ENCODE measurements around the gene TAF3.

TAF3 gene

DNA sequence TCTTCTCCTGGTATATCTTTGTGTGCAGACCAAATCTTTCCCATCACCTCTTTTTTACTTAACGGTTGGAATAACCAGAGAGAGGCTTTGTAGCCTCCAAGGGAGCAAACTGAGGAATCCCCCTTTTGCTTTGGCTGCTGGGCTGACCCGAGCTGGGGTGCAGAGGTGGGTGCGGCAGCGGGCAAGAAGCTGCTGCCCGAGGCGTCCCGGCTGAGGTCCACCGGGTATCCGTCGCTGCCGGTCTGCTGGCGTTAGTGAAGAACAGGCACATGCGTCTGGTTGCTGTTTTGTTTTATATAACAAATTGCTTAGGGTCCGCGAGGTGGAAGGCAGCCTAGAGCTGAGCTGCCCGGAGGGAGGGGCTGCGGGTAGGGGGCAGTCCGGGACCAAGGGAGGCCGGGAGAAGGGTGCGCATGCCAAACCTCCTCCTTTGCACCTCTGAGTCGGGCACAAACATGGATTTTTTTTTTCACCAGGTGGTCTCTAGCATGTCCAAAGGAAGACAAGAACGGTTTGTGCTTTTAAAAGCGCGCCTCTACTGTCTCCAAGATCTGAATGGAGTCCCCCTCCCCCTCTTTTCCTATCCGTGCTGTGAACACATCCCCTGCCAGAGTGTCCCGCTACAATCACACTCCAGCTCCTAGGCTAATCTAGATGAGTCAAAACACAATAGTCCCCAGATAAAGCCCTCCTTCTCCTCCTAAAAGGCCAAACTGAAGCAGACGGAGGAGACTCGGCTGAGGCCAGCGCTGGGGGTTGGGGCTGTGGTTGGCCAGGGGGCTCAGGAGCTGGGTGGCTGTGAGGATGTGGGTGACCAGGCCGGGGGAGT is 229.4 kb downstream of the TAF3 start:
- TF ChIP-seq GATA2 (IDR thresholded peaks at IDR 0.05; ENCODE audit: low read depth, low read length) (no peak), GATA3 (IDR thresholded peaks at IDR 0.05; ENCODE audit: low read depth, low read length) (no peak)

DNA sequence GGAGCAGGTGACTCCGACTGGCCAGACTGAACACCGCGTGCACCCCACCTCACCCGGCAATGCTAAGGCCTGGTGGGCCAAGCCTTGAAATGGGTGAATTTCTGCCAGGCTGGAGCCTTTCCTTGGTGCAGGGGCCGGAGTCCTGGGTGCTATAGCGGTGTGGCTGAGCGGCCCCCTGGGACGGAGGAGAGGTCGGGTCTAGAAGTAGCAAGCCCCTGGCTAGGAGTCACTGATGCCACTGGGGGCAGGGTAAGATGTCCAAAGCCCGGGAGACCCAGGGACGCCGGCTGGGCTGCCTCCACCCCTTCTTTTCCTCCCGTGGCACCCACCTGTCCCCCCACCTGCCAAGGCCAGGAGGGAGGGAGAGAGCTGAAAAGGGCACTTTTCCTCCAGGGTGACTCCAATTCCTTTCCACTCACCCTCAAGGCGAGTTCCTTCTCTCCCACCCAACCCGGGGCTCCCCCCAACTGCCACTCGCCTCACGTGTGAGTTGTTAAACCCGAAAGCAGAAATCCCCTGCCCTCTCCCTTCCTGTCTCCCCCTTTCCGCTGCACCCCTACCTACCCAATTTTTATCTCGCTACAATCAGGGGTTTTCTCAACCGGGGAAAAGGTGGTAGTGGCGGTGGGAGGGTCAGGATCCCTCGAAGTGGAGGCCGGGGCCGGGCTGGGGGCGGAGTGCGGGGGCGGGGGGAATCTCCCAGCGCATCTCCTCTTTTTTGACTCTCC is 230.1 kb downstream of the TAF3 start:
- TF ChIP-seq GATA2 (IDR thresholded peaks at IDR 0.05; ENCODE audit: low read depth, low read length) (peak; percentile 70), GATA3 (IDR thresholded peaks at IDR 0.05; ENCODE audit: low read depth, low read length) (no peak)

DNA sequence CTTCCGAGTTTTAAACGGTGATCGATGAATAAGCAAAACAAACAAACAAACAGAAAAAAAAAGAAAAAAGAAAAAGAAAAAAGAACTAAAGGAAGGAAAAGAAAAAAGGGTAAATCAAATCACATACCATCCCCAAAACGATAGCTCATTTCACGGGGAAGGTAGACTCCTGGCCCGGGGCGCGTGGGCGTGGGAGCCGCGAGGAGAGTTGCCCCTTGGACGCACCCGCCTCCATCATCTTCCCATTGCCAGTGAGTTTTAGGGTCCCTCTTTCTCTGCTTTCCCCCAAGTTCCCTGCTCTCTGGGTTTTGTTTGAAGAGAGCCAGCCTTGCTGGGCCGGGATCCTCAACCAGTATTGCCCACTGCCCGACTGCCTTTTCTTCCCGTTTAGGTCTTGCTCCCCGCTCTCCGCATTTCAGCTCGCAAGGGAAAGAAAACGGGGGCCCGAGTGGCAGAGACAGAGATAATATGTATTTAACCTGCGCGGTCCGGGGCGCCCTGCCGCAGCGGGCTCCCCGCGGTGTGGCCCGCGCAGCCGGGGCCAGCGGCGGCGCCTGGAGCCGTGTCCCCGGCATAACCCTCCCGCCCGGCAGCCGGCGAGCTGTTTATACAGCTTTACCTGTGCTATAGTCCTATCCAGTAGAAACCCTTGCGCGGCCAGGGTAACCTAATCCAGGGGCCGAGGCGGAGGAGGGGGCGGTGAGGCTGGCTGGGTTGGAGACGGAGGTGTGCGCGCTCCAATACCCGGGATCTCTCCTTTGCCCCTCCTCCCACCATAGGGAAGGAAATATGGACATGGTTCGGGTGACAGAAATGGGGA is 230.9 kb downstream of the TAF3 start:
- TF ChIP-seq GATA2 (IDR thresholded peaks at IDR 0.05; ENCODE audit: low read depth, low read length) (no peak), GATA3 (IDR thresholded peaks at IDR 0.05; ENCODE audit: low read depth, low read length) (no peak)

DNA sequence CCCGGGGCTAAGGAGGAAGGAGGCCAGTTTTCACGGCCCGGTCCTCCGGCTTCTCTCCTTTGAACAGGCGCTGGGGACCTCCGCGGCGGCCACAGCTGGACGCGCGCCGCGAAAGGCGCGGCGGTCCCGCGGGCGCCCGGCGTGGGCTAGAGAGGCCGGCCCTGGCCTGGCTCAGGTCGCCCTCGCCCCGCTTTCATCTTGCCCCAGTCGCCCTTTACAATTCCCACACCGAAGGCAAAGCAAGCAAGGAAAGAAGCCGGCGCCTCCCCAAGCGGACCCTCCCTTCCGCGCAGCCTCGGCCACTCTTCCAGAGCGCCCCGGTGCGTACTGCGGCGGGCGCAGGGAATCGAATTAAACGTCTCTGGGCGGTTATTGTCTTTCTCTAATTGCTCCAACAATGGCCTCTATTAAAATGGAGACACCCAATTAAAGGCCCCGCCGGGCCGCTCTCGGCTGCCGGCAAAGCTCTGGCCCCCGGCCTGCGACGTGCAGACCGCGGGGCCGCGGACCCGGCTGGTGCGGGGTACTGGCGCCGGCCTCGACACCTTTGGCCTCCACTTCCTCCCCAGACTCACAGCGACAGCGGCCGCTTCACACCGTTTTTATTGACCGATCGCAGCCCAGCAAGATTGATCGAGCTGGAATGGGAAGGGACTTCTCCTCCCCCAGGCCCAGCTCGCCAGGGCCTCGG is 231.7 kb downstream of the TAF3 start:
- TF ChIP-seq GATA3 (IDR thresholded peaks at IDR 0.05; ENCODE audit: low read depth, low read length): no peak
- no peak for TF ChIP-seq GATA2 (IDR thresholded peaks at IDR 0.05; ENCODE audit: low read depth, low read length)

DNA sequence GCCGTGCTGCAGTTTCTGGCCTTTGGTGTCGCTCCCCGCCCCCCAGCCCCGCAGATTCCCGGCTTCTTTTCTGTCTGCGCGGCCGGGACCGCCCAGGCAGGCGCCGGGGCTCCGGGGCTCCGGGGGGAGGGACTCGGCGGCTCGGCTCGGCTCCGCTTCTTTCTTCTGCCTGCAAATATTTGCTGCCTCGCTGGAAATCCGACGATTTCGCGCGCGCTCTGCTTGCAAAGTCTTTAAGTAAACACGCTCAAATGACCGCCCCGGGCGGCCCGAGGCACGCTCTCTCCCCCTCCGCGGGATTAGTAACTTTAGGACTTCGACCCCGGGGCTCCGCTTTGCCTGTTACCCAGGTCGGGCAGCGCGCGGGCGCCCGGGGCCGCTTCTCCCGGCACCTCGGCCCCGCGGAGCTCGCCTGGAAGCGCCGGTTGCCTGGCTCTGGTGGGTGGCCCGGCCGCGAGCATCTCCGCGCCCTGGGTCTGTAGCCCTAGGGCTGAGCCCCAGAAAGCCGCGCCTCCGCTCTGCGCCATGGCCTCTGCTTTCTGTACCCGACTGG is 232.3 kb downstream of the TAF3 start:
- TF ChIP-seq GATA2 (IDR thresholded peaks at IDR 0.05; ENCODE audit: low read depth, low read length) (no peak), GATA3 (IDR thresholded peaks at IDR 0.05; ENCODE audit: low read depth, low read length) (no peak)

DNA sequence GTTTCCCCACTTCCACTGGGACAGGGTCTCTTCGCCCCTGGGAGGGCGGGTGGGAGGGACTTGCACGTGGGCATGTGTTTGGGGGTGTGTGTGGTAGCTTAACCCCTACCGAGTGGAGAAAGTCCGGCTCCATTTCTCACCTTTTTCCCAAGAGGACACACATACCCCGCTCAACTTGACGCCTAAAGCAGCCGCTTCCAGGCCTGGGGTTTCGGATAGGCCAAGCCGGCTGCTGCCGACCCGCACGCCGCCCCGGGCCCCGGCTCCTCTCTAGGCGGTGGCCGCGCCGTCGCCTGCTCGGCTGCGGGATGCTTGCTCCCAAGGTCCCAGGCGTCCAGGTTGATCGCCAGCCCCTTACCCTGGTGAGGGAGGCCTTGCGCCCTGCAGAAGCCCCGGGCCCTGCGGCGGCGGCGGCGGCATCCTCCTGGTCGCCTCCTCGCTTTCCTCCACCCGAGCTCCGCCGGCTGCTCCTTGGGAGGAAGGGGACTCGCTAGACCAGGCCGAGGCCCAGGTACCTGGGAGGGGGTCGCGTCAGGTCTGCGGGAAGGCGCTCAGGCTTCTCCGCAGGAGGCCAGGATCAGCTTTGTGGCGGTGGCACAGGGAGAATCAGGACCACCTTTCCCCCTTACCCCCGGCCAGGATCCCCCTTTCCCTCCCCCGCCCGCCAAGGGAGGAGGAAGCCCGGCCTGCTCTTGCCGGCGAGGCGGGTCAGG is 233.0 kb downstream of the TAF3 start:
- TF ChIP-seq GATA2 (IDR thresholded peaks at IDR 0.05; ENCODE audit: low read depth, low read length): no peak
- no peak for TF ChIP-seq GATA3 (IDR thresholded peaks at IDR 0.05; ENCODE audit: low read depth, low read length)

DNA sequence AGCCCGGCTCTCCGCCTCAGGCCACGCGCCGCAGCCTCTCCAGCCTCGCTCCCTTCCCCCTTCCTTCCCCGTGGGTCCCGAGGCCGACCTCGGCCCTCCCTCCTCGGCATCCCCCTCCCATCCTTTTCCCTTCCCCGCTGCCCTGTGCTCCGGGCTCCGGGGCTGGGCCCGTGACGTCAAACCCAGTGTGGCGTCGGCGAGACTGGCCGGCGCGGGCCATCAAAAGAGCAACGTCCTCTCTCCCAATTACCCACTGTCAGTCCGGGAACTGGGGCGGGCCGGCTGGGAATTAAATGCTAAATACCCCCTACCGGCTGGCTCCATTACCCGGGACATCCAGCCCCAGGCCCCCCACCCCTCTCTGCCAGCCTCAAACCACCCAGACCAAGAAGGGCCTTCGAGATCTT is 233.5 kb downstream of the TAF3 start:
- TF ChIP-seq GATA2 (IDR thresholded peaks at IDR 0.05; ENCODE audit: low read depth, low read length): no peak
- no peak for TF ChIP-seq GATA3 (IDR thresholded peaks at IDR 0.05; ENCODE audit: low read depth, low read length)

DNA sequence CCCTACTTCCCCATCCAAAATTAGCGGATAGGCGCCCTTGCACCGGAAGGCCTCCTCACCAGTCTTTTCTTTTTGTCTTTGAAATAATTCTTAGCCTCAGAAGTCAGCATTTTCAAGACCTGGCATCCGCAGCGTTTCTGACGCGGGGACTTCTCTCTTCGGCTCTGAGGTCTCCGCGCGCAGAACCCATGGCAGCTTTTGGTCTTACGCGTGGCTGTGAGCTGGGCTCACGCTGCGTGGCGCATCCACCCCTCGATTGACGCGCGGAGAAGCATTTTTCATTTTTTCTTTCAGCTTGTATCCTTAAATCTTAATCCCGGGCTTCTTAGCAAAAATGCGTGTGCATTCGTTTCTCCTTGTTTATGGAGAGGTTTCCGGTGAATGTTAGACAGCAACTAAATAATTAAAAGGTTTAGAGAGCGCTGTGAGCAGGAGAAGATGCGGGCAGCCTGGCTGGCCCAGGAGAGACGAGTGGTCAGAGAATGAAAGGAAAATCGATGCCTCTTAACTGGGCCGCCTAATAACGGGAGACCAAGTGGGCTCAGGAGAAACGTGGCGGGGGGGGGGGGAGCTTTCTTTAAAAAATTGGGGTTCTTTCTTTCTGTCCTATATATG is 234.1 kb downstream of the TAF3 start:
- TF ChIP-seq GATA2 (IDR thresholded peaks at IDR 0.05; ENCODE audit: low read depth, low read length): no peak
- no peak for TF ChIP-seq GATA3 (IDR thresholded peaks at IDR 0.05; ENCODE audit: low read depth, low read length)

DNA sequence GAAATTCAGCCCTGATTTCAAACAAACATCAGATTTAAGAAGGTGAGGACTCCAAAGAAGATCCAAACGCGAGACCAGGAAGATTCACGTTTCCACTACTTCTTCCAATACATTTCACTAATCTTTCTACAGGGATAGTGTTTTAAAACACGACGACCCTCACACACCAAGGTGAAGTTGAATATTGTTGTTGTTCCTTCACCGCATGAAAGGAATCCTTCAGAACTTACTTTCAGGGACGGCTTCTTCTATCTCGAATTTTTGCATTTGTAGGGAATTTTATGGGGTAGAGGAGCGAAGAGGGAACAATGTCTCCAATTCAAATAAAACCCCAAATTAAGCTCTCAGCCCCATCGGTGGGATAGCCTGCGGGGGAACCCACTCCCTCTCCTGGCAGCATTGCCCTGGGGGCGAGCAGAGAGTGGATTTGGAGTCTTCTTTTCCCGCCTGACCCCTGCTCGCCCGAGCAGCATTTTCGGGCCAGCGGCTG is 234.7 kb downstream of the TAF3 start:
- TF ChIP-seq GATA3 (IDR thresholded peaks at IDR 0.05; ENCODE audit: low read depth, low read length) (no peak), GATA2 (IDR thresholded peaks at IDR 0.05; ENCODE audit: low read depth, low read length) (no peak)

DNA sequence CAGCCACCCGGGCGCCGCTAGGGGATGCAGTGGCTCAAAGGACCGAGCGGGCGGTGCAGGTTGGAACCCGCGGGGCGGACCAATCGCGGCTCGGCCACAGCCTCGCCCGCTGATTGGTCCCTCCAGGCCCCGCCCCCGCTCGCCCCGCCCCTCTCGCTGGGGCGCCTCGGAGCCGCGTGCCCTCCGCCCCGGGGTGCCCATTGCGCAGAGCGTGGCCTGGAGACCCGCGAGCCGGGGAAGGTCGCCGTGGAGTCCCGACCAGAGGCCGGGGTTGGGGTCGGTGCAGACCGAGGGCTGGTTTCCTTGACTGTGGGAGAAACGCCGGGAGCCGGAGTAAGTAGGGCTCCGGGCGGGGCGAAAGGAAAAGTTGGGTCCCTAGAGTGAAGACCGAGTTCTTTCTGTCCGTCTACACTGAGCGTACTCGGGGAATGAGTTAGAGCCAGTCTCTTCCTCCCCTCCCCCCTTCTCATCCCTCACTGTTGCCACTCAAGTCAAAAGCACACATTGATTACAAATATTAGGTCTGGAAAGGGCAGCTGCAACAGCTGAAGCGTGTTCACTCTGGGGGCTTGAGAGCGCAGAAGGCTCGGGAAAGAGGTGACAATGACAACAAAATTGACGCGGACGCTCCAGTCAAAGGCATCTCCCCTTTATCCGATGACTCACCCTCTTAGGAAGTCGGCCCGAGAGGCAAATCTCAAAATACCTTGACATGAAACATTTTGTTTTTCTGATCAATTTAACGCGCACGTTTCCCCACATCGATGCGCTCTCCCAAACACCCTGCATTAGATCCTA is 235.3 kb downstream of the TAF3 start:
- no peak for TF ChIP-seq GATA3 (IDR thresholded peaks at IDR 0.05; ENCODE audit: low read depth, low read length)

DNA sequence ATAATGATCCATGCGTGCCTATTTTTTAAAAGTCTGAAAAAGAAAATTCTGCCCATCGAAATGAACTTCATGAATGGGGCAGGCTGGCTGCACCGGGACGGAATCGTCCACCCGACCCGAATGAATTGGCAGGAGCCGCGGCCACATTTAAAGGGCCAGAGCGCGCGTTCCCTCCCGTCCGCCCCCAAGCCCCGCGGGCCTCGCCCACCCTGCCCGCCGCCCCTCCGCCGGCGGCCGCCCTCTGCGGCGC is 235.9 kb downstream of the TAF3 start:
- TF ChIP-seq GATA2 (IDR thresholded peaks at IDR 0.05; ENCODE audit: low read depth, low read length) (no peak), GATA3 (IDR thresholded peaks at IDR 0.05; ENCODE audit: low read depth, low read length) (no peak)
